K562 (cell line): ENCODE data around the gene CDC123. TPM values are rescaled to one million over a fixed set of nuclear protein-coding genes. Genes with fewer than 3 reads are reported as not detected.

Experiments used
- CAMTA2 ChIP-seq: fragments of 250-450 bp; sonication (Bioruptor Pico); conservative IDR thresholded peaks from 2 replicates; pipeline ENCODE4 v1.5.1; 2022
- CBFB ChIP-seq: sonication (generic); formaldehyde crosslinking; IDR thresholded peaks from 2 replicates; pipeline ENCODE4 v1.4.0; 2020; ENCODE audit warnings: mild to moderate bottlenecking, missing genetic modification reagents
- CREB1 ChIP-seq, 2 experiments: sonication (generic) in 1 of 2; formaldehyde crosslinking in 1 of 2; IDR thresholded peaks; 2 replicates each; pipeline versions ENCODE4 v1.6.1 to v1.8.0; 2012 to 2022; ENCODE audit warnings: inconsistent platforms in 1 of 2, mild to moderate bottlenecking in 1 of 2, missing genetic modification reagents in 1 of 2, moderate library complexity in 1 of 2
- DNMT1 ChIP-seq: fragments of 450-650 bp; IDR thresholded peaks from 2 replicates; pipeline ENCODE4 v1.6.1; 2016; ENCODE audit warnings: antibody characterized with exemption, mild to moderate bottlenecking
- ID3 ChIP-seq, 2 experiments: fragments of 250-450 bp in 1 of 2; fragments of 450-650 bp in 1 of 2; sonication (Bioruptor Pico) in 1 of 2; IDR thresholded peaks; 2 replicates each; pipeline versions ENCODE4 v1.6.1 to v1.8.0; 2016 to 2021; ENCODE audit warnings: mild to moderate bottlenecking in 2 of 2, moderate library complexity in 2 of 2, missing compliant biosample characterization in 1 of 2, missing genetic modification characterization in 1 of 2
- ILF3 ChIP-seq: fragments of 450-650 bp; IDR thresholded peaks from 2 replicates; pipeline ENCODE4 v1.6.1; 2018; ENCODE audit warnings: antibody characterized with exemption, mild to moderate bottlenecking, moderate library complexity, borderline replicate concordance
- KAT8 ChIP-seq: fragments of 450-650 bp; IDR thresholded peaks from 2 replicates; pipeline ENCODE4 v1.6.1; 2016; ENCODE audit warnings: low read depth, mild to moderate bottlenecking
- MYBL2 ChIP-seq, 2 experiments: fragments of 450-650 bp in 1 of 2; sonication (generic) in 1 of 2; formaldehyde crosslinking in 1 of 2; IDR thresholded peaks; 2 replicates each; pipeline versions ENCODE4 v1.6.1 to v1.8.1; 2017 to 2022; ENCODE audit warnings: borderline replicate concordance in 1 of 2, inconsistent platforms in 1 of 2, low read depth in 1 of 2, mild to moderate bottlenecking in 1 of 2, missing genetic modification reagents in 1 of 2, moderate library complexity in 1 of 2
- NCOA1 ChIP-seq: fragments of 450-650 bp; IDR thresholded peaks from 2 replicates; pipeline ENCODE4 v1.6.1; 2016; ENCODE audit warnings: low read depth
- NR2C2 ChIP-seq, 2 experiments: fragments of 200-800 bp in 1 of 2; sonication (Bioruptor generic) in 1 of 2; sonication (generic) in 1 of 2; formaldehyde crosslinking in 1 of 2; IDR thresholded peaks; 2 replicates each; pipeline versions ENCODE4 v1.6.1 to v1.8.0; 2016 to 2022; ENCODE audit warnings: mild to moderate bottlenecking in 1 of 2, missing compliant biosample characterization in 1 of 2, missing genetic modification characterization in 1 of 2, missing genetic modification reagents in 1 of 2
- PURB ChIP-seq: sonication (generic); formaldehyde crosslinking; IDR thresholded peaks from 2 replicates; pipeline ENCODE4 v1.9.0; 2021; ENCODE audit warnings: low read depth, mild to moderate bottlenecking, missing genetic modification reagents
- SIN3B ChIP-seq: fragments of 450-650 bp; IDR thresholded peaks from 2 replicates; pipeline ENCODE4 v1.6.1; 2017; ENCODE audit warnings: low read depth, mild to moderate bottlenecking, moderate library complexity
- STAT5A ChIP-seq: IDR thresholded peaks from 2 replicates; pipeline ENCODE4 v1.6.1; 2012; ENCODE audit warnings: low read length, inconsistent platforms, borderline replicate concordance
- ZNF143 ChIP-seq: sonication (generic); formaldehyde crosslinking; IDR thresholded peaks from 2 replicates; pipeline ENCODE4 v1.9.0; 2022; ENCODE audit warnings: mild to moderate bottlenecking, missing genetic modification reagents
- ZNF165 ChIP-seq: fragments of 250-450 bp; sonication (Bioruptor Pico); IDR thresholded peaks from 2 replicates; pipeline ENCODE4 v1.4.0; 2020; ENCODE audit warnings: borderline replicate concordance
- ZNF274 ChIP-seq: IDR thresholded peaks from 2 replicates; pipeline ENCODE4 v1.6.1; 2011; ENCODE audit warnings: low read depth, mild to moderate bottlenecking, low read length, moderate library complexity, borderline replicate concordance
- ZNF445 ChIP-seq: fragments of 250-450 bp; sonication (Bioruptor Pico); IDR thresholded peaks from 2 replicates; pipeline ENCODE4 v1.4.0; 2020; ENCODE audit warnings: low read depth, mild to moderate bottlenecking, moderate library complexity
- ZNF778 ChIP-seq: fragments of 450-650 bp; formaldehyde crosslinking; IDR thresholded peaks from 2 replicates; pipeline ENCODE4 v1.4.0; 2020; ENCODE audit warnings: mild to moderate bottlenecking, moderate library complexity
- polyA plus RNA-seq, 8 experiments: library from polyadenylated mRNA; depleted of rRNA in 4 of 8; stranded (reverse) in 5 of 8; unstranded in 3 of 8; fragments of >200 nt; fragmentation: Nextera tagmentation in 2 of 8; fragmentation: Illumina TruSeq in 1 of 8; extraction: Ambion mirVana in 2 of 8; extraction: Trizol in 1 of 8; gene quantifications; 2 replicates each; pipeline versions ENCODE4 v1.2.1 to v1.2.3, GENCODE V29; 2011 to 2014; ENCODE audit warnings: inconsistent platforms in 1 of 8, missing spikeins in 1 of 8
- total RNA-seq, 7 experiments: library from RNA; depleted of rRNA in 6 of 7; stranded (reverse); fragments of >200 nt in 6 of 7; fragmentation: Illumina TruSeq in 2 of 7; extraction: Trizol in 2 of 7; gene quantifications; 2 replicates each; pipeline versions ENCODE4 v1.2.1 to v1.2.3, GENCODE V29; 2011 to 2021; ENCODE audit warnings: low replicate concordance in 1 of 7
- TF ChIP-seq, protein P1 (sequence below), 2 experiments: IDR thresholded peaks in 1 of 2; conservative IDR thresholded peaks in 1 of 2; 2 replicates each; pipeline ENCODE4 v1.6.1; 2016; ENCODE audit warnings: low read depth in 2 of 2, mild to moderate bottlenecking in 1 of 2, missing compliant biosample characterization in 1 of 2, missing genetic modification characterization in 1 of 2, moderate library complexity in 1 of 2
- TF ChIP-seq, protein P2 (sequence below): fragments of 250-450 bp; sonication (Bioruptor Pico); IDR thresholded peaks from 2 replicates; pipeline ENCODE4 v1.9.0; 2021; ENCODE audit warnings: mild to moderate bottlenecking

The CDC123 gene
- total and polyA plus RNA-seq, 9 of the 15 experiments (the other 6 are each of a cell fraction or from before 2014, with no cell fraction given) = 137 to 288 (median 175) TPM

DNA sequence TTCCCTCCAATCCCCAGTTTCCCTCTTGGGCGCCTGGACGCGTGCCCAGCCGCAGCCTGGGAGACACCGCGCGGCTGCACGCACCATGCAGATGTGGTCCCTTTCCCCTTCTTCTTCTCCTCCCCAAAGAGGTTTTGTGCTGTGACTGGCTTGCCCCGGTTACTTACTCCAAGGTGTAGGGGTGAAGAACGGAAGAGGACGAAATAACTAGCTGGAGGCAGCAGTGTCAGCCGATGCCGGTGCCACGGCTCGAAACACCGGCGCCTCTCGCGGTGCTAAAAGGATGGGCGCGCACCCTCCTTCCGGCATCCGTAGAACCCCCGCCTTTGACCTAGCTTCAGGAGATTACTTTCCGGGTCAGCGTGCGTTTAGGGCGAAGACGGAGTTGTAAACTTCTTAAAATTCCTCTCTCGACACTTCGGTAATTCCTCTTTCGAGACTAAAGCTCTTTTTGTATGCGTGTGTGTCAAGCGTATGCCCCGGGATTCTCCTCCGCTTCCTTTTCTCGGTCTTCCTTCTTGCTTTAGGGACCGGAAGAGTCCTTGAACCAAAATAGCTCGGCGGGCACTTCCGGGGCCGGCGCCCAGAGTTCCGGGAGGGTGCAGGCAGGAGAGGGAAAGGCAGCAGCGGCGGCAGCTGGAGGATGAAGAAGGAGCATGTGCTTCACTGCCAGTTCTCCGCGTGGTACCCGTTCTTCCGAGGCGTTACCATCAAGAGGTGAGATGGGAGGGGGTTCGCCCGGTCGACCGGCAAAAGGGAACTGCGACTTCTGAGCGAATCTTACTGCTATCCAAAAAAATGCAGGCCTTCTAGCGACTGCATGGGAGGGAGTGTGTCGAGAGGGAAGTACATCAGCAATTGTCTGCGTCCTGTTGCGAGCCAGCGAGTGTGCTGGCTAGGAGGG, at the start of gene CDC123, which contains the start of gene NUDT5 (continued):
- TF ChIP-seq ZNF445 (CRISPR knock-in tag) = no peak
- peak; percentile 98 for TF ChIP-seq NCOA1
- TF ChIP-seq ZNF165 (CRISPR knock-in tag) = peak; percentile 96
- TF ChIP-seq MYBL2 (IDR thresholded peaks at IDR 0.05; ENCODE audit: low read depth) = 0 out of 2 replicates have a peak, but pooled peaks have one; percentile 25
- no peak for TF ChIP-seq MYBL2 (CRISPR knock-in tag; IDR thresholded peaks at IDR 0.05; ENCODE audit: borderline replicate concordance)
- TF ChIP-seq, protein P1, sequence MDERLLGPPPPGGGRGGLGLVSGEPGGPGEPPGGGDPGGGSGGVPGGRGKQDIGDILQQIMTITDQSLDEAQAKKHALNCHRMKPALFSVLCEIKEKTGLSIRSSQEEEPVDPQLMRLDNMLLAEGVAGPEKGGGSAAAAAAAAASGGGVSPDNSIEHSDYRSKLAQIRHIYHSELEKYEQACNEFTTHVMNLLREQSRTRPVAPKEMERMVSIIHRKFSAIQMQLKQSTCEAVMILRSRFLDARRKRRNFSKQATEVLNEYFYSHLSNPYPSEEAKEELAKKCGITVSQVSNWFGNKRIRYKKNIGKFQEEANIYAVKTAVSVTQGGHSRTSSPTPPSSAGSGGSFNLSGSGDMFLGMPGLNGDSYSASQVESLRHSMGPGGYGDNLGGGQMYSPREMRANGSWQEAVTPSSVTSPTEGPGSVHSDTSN (CRISPR knock-in tag; IDR thresholded peaks at IDR 0.05; ENCODE audit: low read depth) = no peak
- TF ChIP-seq, protein P1 (tag; conservative IDR thresholded peaks at IDR 0.05; ENCODE audit: low read depth) = no peak
- TF ChIP-seq ID3 (CRISPR knock-in tag; IDR thresholded peaks at IDR 0.05) = no peak
- peak; percentile 64; the same call in 1 of the 2 replicates for TF ChIP-seq ID3 (tag; IDR thresholded peaks at IDR 0.05)
- TF ChIP-seq, protein P2, sequence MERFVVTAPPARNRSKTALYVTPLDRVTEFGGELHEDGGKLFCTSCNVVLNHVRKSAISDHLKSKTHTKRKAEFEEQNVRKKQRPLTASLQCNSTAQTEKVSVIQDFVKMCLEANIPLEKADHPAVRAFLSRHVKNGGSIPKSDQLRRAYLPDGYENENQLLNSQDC (CRISPR knock-in tag) = peak; percentile 52; the same call in 1 of the 2 replicates
- no peak for TF ChIP-seq PURB
- no peak for TF ChIP-seq CAMTA2 (CRISPR knock-in tag)
- no peak for TF ChIP-seq ILF3
- TF ChIP-seq SIN3B = peak; percentile 94
- peak; percentile 76; the same call in 1 of the 2 replicates for TF ChIP-seq KAT8
- no peak; the same call in 1 of the 2 replicates for TF ChIP-seq CBFB
- no peak for TF ChIP-seq DNMT1
- no peak for TF ChIP-seq ZNF274
- TF ChIP-seq ZNF778 (CRISPR knock-in tag) = no peak
- no peak for TF ChIP-seq ZNF143 (CRISPR knock-in tag)
- TF ChIP-seq STAT5A = no peak
- TF ChIP-seq CREB1 (IDR thresholded peaks at IDR 0.05) = 0 out of 2 replicates have a peak, but pooled peaks have one; percentile 32
- TF ChIP-seq CREB1 (CRISPR knock-in tag; IDR thresholded peaks at IDR 0.05) = no peak; the same call in 1 of the 2 replicates
- TF ChIP-seq NR2C2 (CRISPR knock-in tag; IDR thresholded peaks at IDR 0.05) = peak; percentile 97
- TF ChIP-seq NR2C2 (tag; IDR thresholded peaks at IDR 0.05) = peak; percentile 100
